K562 (cell line): ENCODE results near the gene PYGO2. TPM values are rescaled to one million over a fixed set of nuclear protein-coding genes. Genes with fewer than 3 reads are reported as not detected.

Experiments used
- ARHGAP35 ChIP-seq: fragments of 450-650 bp; IDR thresholded peaks from 2 replicates; pipeline ENCODE4 v1.6.1; 2018; ENCODE audit not compliant: partially characterized antibody
- FOXA1 ChIP-seq: fragments of 450-650 bp; IDR thresholded peaks from 2 replicates; pipeline ENCODE4 v1.6.1; 2016; ENCODE audit warnings: mild to moderate bottlenecking, borderline replicate concordance
- GABPB1 ChIP-seq: sonication (generic); formaldehyde crosslinking; IDR thresholded peaks from 2 replicates; pipeline ENCODE4 v1.8.0; 2022; ENCODE audit warnings: mild to moderate bottlenecking, missing genetic modification reagents
- HNRNPLL ChIP-seq: fragments of 200-400 bp; formaldehyde crosslinking; IDR thresholded peaks from 2 replicates; pipeline ENCODE4 v1.6.1; 2017; ENCODE audit warnings: low read length, low read depth, mild to moderate bottlenecking; ENCODE audit not compliant: poor library complexity, severe bottlenecking
- PATZ1 ChIP-seq: fragments of 250-450 bp; sonication (Bioruptor Pico); IDR thresholded peaks from 2 replicates; pipeline ENCODE4 v1.5.0; 2020; ENCODE audit warnings: mild to moderate bottlenecking, borderline replicate concordance
- PHF21A ChIP-seq: fragments of 450-650 bp; IDR thresholded peaks from 2 replicates; pipeline ENCODE4 v1.6.1; 2017; ENCODE audit warnings: low read depth, borderline replicate concordance
- RBM14 ChIP-seq: fragments of 200-400 bp; formaldehyde crosslinking; IDR thresholded peaks from 2 replicates; pipeline ENCODE4 v1.6.1; 2018; ENCODE audit warnings: low read depth, mild to moderate bottlenecking, low read length, moderate library complexity, borderline replicate concordance; ENCODE audit not compliant: insufficient read depth
- TFAM ChIP-seq: fragments of 250-450 bp; sonication (Bioruptor Pico); conservative IDR thresholded peaks from 2 replicates; pipeline ENCODE4 v1.5.0; 2021; ENCODE audit warnings: mild to moderate bottlenecking, moderate library complexity
- ZNF324 ChIP-seq: fragments of 250-450 bp; sonication (Bioruptor Pico); IDR thresholded peaks from 2 replicates; pipeline ENCODE4 v1.4.0; 2020; ENCODE audit warnings: mild to moderate bottlenecking
- polyA plus RNA-seq, 8 experiments: library from polyadenylated mRNA; depleted of rRNA in 4 of 8; stranded (reverse) in 5 of 8; unstranded in 3 of 8; fragments of >200 nt; fragmentation: Nextera tagmentation in 2 of 8; fragmentation: Illumina TruSeq in 1 of 8; extraction: Ambion mirVana in 2 of 8; extraction: Trizol in 1 of 8; gene quantifications; 2 replicates each; pipeline versions ENCODE4 v1.2.1 to v1.2.3, GENCODE V29; 2011 to 2014; ENCODE audit warnings: inconsistent platforms in 1 of 8, missing spikeins in 1 of 8
- total RNA-seq, 7 experiments: library from RNA; depleted of rRNA in 6 of 7; stranded (reverse); fragments of >200 nt in 6 of 7; fragmentation: Illumina TruSeq in 2 of 7; extraction: Trizol in 2 of 7; gene quantifications; 2 replicates each; pipeline versions ENCODE4 v1.2.1 to v1.2.3, GENCODE V29; 2011 to 2021; ENCODE audit warnings: low replicate concordance in 1 of 7
- TF ChIP-seq, protein P1 (sequence below): fragments of 200-400 bp; formaldehyde crosslinking; IDR thresholded peaks from 2 replicates; pipeline ENCODE4 v1.6.1; 2017; ENCODE audit warnings: mild to moderate bottlenecking, low read depth, low read length, moderate library complexity
- TF ChIP-seq, protein P2 (sequence below): sonication (generic); formaldehyde crosslinking; IDR thresholded peaks from 2 replicates; pipeline ENCODE4 v1.8.0; 2023; ENCODE audit warnings: missing genetic modification reagents, mild to moderate bottlenecking, borderline replicate concordance

Gene PYGO2
- total and polyA plus RNA-seq, 9 of the 15 experiments (the other 6 are each of a cell fraction or from before 2014, with no cell fraction given) = 8.3 to 36.2 (median 18.2) TPM

DNA sequence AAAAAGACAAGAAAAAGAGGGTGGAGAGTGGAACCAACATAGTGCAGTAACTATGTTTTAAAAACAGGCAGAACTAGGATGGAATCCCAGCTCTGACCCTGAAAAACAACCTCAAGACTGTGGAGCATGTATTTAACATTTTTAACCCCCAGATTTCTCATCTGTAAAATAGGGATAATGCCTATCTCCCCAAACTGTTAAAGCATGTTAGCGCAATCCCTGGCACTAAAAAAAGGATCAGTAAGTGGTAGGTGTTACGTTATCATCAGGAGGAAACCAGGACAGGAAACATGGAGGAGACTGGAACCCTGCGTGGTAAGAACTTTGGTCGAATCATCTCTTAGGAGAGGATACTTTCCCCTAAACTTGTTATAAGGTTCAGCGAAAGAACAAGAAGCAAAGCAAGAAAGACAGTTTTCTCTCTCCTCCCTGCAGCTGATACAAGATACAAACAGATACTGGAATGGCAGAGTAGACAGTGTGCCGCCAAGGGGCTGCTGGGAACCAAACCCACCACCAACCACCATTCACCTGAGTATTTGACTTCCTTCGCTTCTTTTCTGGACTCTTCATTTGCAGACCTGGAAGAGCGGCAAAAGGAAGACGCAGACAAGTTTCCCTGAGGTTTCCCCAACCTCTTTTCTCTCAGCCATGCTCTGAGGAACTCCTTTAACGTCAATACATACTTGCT, 991 bp downstream of the PYGO2 start (continued):
- TF ChIP-seq, protein P1, sequence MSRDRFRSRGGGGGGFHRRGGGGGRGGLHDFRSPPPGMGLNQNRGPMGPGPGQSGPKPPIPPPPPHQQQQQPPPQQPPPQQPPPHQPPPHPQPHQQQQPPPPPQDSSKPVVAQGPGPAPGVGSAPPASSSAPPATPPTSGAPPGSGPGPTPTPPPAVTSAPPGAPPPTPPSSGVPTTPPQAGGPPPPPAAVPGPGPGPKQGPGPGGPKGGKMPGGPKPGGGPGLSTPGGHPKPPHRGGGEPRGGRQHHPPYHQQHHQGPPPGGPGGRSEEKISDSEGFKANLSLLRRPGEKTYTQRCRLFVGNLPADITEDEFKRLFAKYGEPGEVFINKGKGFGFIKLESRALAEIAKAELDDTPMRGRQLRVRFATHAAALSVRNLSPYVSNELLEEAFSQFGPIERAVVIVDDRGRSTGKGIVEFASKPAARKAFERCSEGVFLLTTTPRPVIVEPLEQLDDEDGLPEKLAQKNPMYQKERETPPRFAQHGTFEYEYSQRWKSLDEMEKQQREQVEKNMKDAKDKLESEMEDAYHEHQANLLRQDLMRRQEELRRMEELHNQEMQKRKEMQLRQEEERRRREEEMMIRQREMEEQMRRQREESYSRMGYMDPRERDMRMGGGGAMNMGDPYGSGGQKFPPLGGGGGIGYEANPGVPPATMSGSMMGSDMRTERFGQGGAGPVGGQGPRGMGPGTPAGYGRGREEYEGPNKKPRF = no peak
- TF ChIP-seq HNRNPLL (no peak), PHF21A (no peak), PATZ1 (CRISPR knock-in tag) (no peak), ZNF324 (CRISPR knock-in tag) (no peak), TFAM (CRISPR knock-in tag) (no peak), FOXA1 (no peak), ARHGAP35 (no peak), GABPB1 (CRISPR knock-in tag) (no peak), RBM14 (no peak)
- TF ChIP-seq, protein P2, sequence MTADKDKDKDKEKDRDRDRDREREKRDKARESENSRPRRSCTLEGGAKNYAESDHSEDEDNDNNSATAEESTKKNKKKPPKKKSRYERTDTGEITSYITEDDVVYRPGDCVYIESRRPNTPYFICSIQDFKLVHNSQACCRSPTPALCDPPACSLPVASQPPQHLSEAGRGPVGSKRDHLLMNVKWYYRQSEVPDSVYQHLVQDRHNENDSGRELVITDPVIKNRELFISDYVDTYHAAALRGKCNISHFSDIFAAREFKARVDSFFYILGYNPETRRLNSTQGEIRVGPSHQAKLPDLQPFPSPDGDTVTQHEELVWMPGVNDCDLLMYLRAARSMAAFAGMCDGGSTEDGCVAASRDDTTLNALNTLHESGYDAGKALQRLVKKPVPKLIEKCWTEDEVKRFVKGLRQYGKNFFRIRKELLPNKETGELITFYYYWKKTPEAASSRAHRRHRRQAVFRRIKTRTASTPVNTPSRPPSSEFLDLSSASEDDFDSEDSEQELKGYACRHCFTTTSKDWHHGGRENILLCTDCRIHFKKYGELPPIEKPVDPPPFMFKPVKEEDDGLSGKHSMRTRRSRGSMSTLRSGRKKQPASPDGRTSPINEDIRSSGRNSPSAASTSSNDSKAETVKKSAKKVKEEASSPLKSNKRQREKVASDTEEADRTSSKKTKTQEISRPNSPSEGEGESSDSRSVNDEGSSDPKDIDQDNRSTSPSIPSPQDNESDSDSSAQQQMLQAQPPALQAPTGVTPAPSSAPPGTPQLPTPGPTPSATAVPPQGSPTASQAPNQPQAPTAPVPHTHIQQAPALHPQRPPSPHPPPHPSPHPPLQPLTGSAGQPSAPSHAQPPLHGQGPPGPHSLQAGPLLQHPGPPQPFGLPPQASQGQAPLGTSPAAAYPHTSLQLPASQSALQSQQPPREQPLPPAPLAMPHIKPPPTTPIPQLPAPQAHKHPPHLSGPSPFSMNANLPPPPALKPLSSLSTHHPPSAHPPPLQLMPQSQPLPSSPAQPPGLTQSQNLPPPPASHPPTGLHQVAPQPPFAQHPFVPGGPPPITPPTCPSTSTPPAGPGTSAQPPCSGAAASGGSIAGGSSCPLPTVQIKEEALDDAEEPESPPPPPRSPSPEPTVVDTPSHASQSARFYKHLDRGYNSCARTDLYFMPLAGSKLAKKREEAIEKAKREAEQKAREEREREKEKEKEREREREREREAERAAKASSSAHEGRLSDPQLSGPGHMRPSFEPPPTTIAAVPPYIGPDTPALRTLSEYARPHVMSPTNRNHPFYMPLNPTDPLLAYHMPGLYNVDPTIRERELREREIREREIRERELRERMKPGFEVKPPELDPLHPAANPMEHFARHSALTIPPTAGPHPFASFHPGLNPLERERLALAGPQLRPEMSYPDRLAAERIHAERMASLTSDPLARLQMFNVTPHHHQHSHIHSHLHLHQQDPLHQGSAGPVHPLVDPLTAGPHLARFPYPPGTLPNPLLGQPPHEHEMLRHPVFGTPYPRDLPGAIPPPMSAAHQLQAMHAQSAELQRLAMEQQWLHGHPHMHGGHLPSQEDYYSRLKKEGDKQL (CRISPR knock-in tag) = no peak
